ENCODE data around the gene OGT. TPM values are rescaled to one million over a fixed set of nuclear protein-coding genes. Genes with fewer than 3 reads are reported as not detected.
"Not testable (repeated sequence)": the region's sequence is repeated elsewhere in the genome, so short reads cannot be mapped to it uniquely, and the experiment has no call there.

Gene OGT
- total RNA-seq, 4 donors from 2014 or later: 54.2 to 90.1 (median 68.1) TPM

DNA sequence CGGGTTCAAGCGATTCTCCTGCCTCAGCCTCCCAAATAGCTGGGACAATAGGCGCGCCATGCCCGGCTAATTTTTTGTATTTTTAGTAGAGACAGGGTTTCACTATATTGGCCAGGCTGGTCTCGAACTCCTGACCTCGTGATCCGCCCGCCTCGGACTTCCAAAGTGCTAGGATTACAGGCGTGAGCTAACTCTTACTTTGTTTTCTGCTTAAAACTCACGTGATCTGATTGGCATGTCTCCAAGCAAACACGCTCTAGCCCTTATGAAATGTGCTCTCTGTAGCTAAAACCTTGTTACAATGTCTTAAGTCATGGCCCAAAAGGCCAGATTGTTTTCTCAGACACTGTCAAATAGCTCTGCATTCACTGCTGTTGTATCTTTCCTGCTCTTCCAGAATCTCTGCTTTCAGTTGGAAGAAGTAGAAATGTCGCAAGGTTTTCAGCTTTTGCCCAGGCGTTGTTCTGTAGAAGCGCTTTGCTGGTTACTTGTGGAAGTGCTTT, 39.7 kb upstream of the OGT start:
- H3K9me3 ChIP-seq: peaks cover 0 to 6% (median 0%) of the 10 kb centered on the region in 4 donors

GRCh38 chrX:71495979-71496378, 36.9 kb upstream of the OGT start:
- H3K27me3 ChIP-seq; H3K9me3 ChIP-seq; DNase-seq (ENCODE audit: extremely low spot score); intact Hi-C loops (cut with DNase I); H3K4me3 ChIP-seq; H3K27ac ChIP-seq (replicated peaks in 1 of 4); H3K36me3 ChIP-seq: not testable (repeated sequence)
- WGBS: 79% methylated on average over 3 of the region's 3 CpGs
- H3K4me1 ChIP-seq: peaks cover 0 to 11% (median 4%) of the 10 kb centered on the region in 4 donors

More for the DNA sequence above, 39.7 kb upstream of the OGT start:
- Histone ChIP-seq H3K4me3 (peak overlapping the region; percentile 61 to 65 (median 63)), H3K27ac (replicated peaks in 1 of 4) (peak overlapping the region in 1 of 4 donors; percentile 28), H3K36me3 (no peaks in the 10 kb centered on the region), H3K4me1 (peaks cover 0 to 11% (median 4%) of the 10 kb centered on the region in 4 donors), H3K27me3 (no peaks in the 10 kb centered on the region)
- peak in 1 of 2 donors; percentile 18 for TF ChIP-seq POLR2AphosphoS5 (IDR thresholded peaks at IDR 0.05)
- no peak for TF ChIP-seq POLR2A (IDR thresholded peaks at IDR 0.05; ENCODE audit: low read depth)
- no peak for DNase-seq (ENCODE audit: extremely low spot score)
- 74% methylated on average over 16 of the region's 16 CpGs for WGBS
- intact Hi-C loops (cut with DNase I): no loop called here

DNA sequence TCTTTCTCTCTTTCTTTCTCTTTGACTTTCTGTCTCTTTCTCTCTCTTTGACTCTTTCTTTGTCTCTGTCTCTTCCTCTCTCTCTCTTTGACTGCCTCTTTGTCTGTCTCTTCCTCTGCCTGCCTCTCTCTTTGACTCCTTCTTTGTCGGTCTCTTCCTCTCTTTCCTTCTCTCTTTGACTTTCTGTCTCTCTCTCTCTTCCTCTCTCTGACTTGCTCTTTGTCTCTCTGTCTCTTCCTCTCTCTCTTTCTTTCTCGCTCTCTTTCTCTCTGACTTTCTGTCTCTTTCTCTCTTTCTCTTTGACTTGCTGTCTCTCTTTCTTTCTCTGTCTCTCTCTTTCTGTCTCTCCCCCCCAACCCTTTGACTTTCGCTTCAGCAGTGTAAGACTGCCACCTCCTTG, 36.4 kb upstream of the OGT start:
- Histone ChIP-seq H3K36me3 (no peaks in the 10 kb centered on the region), H3K9me3 (peaks cover 0 to 8% (median 0%) of the 10 kb centered on the region in 4 donors), H3K27me3 (no peaks in the 10 kb centered on the region), H3K27ac (replicated peaks in 1 of 4) (no peak overlapping the region), H3K4me1 (peaks cover 0 to 11% (median 4%) of the 10 kb centered on the region in 4 donors), H3K4me3 (no peak overlapping the region)
- no peak for TF ChIP-seq EP300 (IDR thresholded peaks at IDR 0.05)
- TF ChIP-seq POLR2AphosphoS5 (IDR thresholded peaks at IDR 0.05): no peak
- TF ChIP-seq, protein P1, sequence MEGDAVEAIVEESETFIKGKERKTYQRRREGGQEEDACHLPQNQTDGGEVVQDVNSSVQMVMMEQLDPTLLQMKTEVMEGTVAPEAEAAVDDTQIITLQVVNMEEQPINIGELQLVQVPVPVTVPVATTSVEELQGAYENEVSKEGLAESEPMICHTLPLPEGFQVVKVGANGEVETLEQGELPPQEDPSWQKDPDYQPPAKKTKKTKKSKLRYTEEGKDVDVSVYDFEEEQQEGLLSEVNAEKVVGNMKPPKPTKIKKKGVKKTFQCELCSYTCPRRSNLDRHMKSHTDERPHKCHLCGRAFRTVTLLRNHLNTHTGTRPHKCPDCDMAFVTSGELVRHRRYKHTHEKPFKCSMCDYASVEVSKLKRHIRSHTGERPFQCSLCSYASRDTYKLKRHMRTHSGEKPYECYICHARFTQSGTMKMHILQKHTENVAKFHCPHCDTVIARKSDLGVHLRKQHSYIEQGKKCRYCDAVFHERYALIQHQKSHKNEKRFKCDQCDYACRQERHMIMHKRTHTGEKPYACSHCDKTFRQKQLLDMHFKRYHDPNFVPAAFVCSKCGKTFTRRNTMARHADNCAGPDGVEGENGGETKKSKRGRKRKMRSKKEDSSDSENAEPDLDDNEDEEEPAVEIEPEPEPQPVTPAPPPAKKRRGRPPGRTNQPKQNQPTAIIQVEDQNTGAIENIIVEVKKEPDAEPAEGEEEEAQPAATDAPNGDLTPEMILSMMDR (IDR thresholded peaks at IDR 0.05): no peak
- no peak for TF ChIP-seq POLR2A (IDR thresholded peaks at IDR 0.05; ENCODE audit: low read depth)
- DNase-seq (ENCODE audit: extremely low spot score): no peak
- intact Hi-C loops (cut with DNase I): no loop called here
- 82% methylated on average over 3 of the region's 3 CpGs for WGBS

DNA sequence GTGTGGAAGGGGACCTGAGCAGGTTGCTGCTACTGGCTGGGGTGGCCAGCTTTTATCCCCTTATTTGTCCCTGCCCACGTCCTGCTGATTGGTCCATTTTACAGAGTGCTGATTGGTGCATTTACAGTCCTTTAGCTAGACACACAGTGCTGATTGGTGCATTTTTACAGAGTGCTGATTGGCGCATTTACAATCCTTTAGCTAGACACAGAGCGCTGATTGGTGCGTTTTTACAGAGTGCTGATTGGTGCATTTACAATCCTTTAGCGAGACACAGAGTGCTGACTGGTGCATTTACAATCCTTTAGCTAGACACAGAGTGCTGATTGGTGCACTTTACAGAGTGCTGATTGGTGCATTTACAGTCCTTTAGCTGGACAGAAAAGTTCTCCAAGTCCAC, 30.8 kb upstream of the OGT start:
- DNase-seq (ENCODE audit: extremely low spot score); H3K27ac ChIP-seq (replicated peaks in 1 of 4); H3K27me3 ChIP-seq; H3K4me3 ChIP-seq; H3K36me3 ChIP-seq; H3K4me1 ChIP-seq; intact Hi-C loops (cut with DNase I): not testable (repeated sequence)
- peaks cover 0 to 14% (median 0%) of the 10 kb centered on the region in 4 donors for H3K9me3 ChIP-seq
- WGBS: 84% methylated on average over 5 of the region's 5 CpGs

GRCh38 chrX:71504346-71504745, 28.6 kb upstream of the OGT start:
- Histone ChIP-seq H3K36me3 (no peaks in the 10 kb centered on the region), H3K4me3 (no peak overlapping the region), H3K27ac (replicated peaks in 1 of 4) (no peak overlapping the region), H3K4me1 (no peaks in the 10 kb centered on the region), H3K9me3 (peaks cover 0 to 14% (median 0%) of the 10 kb centered on the region in 4 donors), H3K27me3 (no peaks in the 10 kb centered on the region)
- no peak for DNase-seq (ENCODE audit: extremely low spot score)
- WGBS: 73% methylated on average over 1 of the region's 1 CpG
- intact Hi-C loops (cut with DNase I): no loop called here
- no peak for TF ChIP-seq EP300 (IDR thresholded peaks at IDR 0.05)
- no peak for TF ChIP-seq POLR2AphosphoS5 (IDR thresholded peaks at IDR 0.05)

DNA sequence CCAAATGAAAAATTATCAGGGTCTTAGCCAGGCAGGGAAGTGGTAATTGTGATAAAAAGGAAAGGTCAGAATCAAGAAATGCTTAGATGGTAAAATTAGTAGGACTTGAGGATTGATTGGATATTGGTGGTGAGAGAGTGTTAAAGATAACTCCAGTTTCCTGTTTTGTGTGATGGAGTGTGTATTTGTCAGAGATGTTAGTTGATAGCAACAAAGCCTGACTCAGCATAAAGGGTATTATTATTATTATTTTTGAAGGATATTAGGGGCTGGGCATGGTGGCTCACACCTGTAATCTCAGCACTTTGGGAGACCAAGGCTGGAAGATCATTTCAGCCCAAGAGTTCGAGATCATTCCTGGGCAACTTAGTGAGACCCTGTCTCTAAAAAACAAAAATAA, 23.6 kb upstream of the OGT start:
- H3K9me3 ChIP-seq: no peaks in the 10 kb centered on the region
- H3K27me3 ChIP-seq: no peaks in the 10 kb centered on the region
- H3K27ac ChIP-seq (replicated peaks in 1 of 4): no peak overlapping the region
- no peaks in the 10 kb centered on the region for H3K36me3 ChIP-seq
- no peak for TF ChIP-seq EP300 (IDR thresholded peaks at IDR 0.05)
- TF ChIP-seq, protein P1 (IDR thresholded peaks at IDR 0.05): no peak
- no peak for TF ChIP-seq POLR2AphosphoS5 (IDR thresholded peaks at IDR 0.05)
- TF ChIP-seq POLR2A (IDR thresholded peaks at IDR 0.05; ENCODE audit: low read depth): no peak
- no peak for DNase-seq (ENCODE audit: extremely low spot score)
- 75% methylated on average over 1 of the region's 1 CpG for WGBS
- H3K4me1 ChIP-seq: no peaks in the 10 kb centered on the region
- intact Hi-C loops (cut with DNase I): no loop called here
- no peak overlapping the region for H3K4me3 ChIP-seq

DNA sequence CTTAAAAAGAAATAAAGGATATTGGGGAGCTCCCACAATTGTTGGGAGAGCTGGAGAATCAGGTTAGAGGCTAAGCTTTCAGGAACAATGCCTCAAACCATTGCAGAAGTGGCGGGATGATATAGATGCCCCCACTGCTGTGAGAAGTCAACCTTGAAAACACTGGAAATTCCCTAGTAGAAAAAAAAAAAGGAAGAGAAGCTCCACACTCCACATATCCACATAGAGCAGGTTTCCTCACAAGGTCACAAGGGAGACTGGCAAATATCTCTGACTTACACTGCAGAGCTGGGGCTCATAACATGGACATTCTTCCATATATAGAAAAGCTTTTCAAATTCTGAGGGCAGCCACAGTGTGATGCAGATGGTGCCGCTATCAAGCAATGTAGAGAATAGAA, 22.7 kb upstream of the OGT start:
- Histone ChIP-seq H3K9me3 (no peaks in the 10 kb centered on the region), H3K4me1 (no peaks in the 10 kb centered on the region), H3K36me3 (no peaks in the 10 kb centered on the region), H3K27ac (replicated peaks in 1 of 4) (no peak overlapping the region), H3K27me3 (no peaks in the 10 kb centered on the region), H3K4me3 (no peak overlapping the region)
- WGBS: 73% methylated on average over 2 of the region's 2 CpGs
- DNase-seq (ENCODE audit: extremely low spot score): no peak
- intact Hi-C loops (cut with DNase I): no loop called here
- no peak for TF ChIP-seq EP300 (IDR thresholded peaks at IDR 0.05)

DNA sequence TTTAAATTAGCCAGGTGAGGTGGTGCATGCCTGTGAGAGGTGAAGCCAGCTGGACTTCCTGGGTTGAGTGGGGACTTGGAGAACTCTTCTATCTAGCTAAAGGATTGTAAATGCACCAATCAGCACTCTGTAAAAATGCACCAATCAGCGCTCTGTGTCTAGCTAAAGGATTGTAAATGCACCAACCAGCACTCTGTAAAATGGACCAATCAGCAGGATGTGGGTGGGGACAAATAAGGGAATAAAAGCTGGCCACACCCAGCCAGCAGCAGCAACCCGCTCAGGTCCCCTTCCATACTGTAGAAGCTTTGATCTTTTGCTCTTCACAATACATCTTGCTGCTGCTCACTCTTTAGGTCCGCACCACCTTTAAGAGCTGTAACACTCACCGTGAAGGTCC, 19.2 kb upstream of the OGT start:
- H3K27ac ChIP-seq (replicated peaks in 1 of 4); DNase-seq (ENCODE audit: extremely low spot score); H3K36me3 ChIP-seq; H3K4me3 ChIP-seq; H3K4me1 ChIP-seq; intact Hi-C loops (cut with DNase I); H3K27me3 ChIP-seq; H3K9me3 ChIP-seq: not testable (repeated sequence)
- WGBS: 89% methylated on average over 4 of the region's 4 CpGs
